Left lobe of liver (tissue), 2 donors: ENCODE measurements around the gene TRIM56. TPM values are rescaled to one million over a fixed set of nuclear protein-coding genes. Genes with fewer than 3 reads are reported as not detected.
"Not testable (repeated sequence)": the region's sequence is repeated elsewhere in the genome, so short reads cannot be mapped to it uniquely, and the experiment has no call there.

Experiments
- ATAC-seq: fragments of 200-7000 bp; cut with Tn5 transposase; one replicate; pipeline ENCODE4 v1.9.1; 2020; ENCODE audit warnings: mild to moderate bottlenecking, moderate library complexity
- DNase-seq: peaks from one replicate; pipeline ENCODE4 v3.0.0-alpha.2; 2020; ENCODE audit warnings: low spot score
- total RNA-seq: library from RNA; stranded (reverse); gene quantifications from one replicate; pipeline ENCODE4 v1.2.1, GENCODE V29; 2021
- donor health status: DM: no; HTN: no; CAD: no; lungs with moderate emphysema.
- donor health status: DM: no; HTN: yes; CAD: no.

The TRIM56 gene
- total RNA-seq, 1 donor from 2014 or later: 23.5 TPM

DNA sequence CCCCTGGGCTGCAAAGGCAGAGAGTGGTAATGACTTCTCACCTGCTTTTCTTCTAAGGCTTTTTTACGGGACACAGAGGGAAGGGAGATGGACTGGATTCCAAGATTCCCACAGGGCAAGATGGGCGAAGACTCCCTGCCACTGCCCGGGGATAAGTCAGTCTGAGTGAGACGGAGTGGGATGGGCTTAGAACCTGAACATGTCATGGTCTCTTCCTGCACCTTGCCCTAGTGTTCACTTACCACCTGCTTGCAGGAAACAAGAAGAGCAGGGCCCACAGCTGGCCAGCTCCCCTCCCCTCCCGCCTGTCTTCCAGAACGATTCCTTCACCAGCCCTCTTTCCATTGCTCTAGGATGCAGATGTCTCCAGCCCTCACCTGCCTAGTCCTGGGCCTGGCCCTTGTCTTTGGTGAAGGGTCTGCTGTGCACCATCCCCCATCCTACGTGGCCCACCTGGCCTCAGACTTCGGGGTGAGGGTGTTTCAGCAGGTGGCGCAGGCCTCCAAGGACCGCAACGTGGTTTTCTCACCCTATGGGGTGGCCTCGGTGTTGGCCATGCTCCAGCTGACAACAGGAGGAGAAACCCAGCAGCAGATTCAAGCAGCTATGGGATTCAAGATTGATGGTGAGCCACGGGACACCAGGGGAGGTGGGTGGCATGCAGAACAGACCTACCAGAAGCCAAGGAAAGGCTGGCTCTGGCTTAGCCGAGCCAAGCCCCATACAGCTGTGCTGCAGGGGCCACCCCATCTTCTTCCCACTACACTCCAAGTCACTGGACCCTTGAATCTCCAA lies 43.0 kb downstream of the TRIM56 start:
- no peak for ATAC-seq
- DNase-seq: no peak

DNA sequence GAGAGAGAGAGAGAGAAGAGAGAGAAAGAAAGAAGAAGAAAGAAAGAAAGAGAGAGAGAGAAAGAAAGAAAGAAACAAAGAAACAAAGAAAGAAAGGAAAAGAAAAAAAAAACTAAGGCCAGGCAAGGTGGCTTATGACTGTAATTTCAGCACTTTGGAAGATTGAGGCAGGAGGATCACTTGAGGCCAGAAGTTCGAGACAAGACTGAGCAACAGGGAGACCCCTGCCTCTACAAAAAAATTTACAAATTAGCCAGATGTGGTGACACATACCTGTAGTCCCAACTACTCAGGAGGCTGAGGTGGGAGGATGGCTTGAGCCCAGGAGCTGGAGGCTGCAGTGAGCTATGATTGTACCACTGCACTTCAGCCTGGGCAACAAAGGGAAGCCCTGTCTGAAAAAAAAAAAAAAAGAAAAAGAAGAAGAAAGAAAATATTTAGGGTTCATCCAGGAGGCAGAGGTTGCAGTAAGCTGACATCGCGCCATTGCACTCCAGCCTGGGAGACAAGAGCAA lies 44.4 kb downstream of the TRIM56 start:
- no peak for DNase-seq
- no peak for ATAC-seq

DNA sequence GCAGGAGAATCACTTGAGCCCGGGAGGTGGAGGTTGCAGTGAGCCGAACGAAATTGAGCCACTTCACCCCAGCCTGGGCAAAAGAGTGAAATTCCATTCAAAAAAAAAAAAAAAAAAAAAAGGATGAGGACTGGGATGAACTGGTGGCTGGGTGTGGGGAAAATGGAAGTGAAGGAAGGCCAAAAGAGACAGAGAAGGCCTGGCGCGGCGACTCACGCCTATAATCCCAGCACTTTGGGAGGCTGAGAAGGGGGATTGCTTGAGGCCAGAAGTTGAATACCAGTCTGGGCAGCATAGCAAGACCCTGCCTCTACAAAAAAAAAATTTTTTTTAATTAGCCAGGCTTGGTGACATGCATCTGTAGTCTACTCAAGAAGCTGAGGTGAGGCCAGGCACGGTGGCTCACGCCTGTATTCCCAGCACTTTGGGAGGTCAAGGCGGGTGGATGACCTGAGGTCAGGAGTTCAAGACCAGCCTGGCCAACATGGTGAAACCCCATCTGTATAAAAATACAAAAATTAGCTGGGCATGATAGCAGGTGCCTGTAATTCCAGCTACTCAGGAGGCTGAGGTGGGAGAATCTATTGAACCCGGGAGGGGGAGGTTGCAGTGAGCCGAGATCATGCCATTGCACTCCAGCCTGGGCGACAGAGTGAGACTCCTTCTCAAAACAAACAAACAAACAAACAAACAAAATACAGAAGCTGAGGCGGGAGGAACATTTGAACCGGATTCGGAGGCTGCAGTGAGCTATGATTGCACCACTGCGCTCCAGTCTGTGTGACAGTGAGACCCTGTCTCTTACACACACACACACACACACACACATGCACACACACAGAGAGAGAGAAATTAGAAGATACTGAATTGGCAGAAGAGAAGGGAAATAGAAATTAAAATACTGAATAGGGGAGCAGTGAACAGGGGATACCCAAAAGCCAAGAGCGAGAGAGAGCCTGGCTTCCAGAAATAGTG lies 47.6 kb downstream of the TRIM56 start:
- DNase-seq, ATAC-seq: not testable (repeated sequence)

DNA sequence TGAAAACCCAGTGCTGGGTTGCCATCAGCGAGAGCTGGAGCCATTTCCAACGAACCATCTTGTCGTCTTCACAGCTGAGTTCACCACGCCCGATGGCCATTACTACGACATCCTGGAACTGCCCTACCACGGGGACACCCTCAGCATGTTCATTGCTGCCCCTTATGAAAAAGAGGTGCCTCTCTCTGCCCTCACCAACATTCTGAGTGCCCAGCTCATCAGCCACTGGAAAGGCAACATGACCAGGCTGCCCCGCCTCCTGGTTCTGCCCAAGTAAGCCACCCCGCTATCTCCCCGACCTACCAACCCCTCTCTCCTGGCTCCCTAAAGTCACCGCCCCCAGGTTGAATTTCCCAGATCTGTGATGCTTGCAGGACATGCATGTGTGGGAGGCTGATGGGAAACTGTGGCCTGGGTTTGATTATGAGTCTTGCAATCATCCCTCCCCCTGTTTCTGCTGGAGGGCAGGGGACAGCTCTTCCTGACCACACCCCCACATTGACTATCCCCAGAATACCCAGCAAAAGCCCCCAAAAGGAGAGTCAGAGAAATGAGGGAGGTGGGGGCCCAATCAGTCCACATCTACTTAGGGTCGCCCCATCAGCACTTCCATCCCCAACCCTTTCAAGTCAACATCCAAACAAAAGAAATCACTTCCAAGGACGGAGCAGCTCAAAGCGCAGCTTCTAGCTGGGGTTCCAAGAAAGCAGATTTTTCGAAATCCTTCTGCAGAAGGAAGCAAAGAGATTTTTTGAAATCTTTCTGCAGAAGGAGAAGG lies 48.5 kb downstream of the TRIM56 start:
- DNase-seq: no peak
- no peak for ATAC-seq

DNA sequence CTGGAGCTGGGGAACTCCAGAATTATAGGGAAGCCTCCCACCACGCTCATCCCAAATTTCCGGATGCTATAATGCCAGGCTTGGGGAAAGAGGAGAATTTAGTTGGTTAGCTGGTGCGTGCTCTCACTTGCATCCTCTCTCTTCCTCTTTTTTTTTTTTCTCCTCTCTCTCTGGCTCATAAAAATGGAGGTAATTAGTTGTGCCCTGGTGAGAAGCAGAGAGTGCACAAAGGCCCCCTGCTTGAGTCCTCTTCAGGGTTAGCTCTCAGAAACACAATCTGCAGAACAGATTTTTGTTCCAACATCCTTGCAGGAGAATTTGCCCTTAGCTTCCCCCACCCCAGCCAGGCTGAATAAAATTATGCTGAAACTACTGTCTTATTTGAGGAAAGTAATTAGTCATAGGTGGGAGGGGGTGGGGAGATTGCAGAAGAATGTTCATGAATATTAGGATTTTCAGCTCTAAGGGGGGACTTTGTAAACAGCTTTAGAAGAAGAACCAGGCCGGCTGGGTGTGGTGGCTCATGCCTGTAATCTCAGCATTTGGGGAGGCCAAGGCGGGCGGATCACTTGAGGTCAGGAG lies 49.2 kb downstream of the TRIM56 start:
- DNase-seq: no peak
- no peak for ATAC-seq

DNA sequence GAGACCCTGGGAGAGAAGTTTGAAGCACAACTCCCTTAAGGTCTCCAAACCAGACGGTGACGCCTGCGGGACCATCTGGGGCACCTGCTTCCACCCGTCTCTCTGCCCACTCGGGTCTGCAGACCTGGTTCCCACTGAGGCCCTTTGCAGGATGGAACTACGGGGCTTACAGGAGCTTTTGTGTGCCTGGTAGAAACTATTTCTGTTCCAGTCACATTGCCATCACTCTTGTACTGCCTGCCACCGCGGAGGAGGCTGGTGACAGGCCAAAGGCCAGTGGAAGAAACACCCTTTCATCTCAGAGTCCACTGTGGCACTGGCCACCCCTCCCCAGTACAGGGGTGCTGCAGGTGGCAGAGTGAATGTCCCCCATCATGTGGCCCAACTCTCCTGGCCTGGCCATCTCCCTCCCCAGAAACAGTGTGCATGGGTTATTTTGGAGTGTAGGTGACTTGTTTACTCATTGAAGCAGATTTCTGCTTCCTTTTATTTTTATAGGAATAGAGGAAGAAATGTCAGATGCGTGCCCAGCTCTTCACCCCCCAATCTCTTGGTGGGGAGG lies 52.5 kb downstream of the TRIM56 start:
- DNase-seq: no peak
- ATAC-seq: peak; percentile 37

DNA sequence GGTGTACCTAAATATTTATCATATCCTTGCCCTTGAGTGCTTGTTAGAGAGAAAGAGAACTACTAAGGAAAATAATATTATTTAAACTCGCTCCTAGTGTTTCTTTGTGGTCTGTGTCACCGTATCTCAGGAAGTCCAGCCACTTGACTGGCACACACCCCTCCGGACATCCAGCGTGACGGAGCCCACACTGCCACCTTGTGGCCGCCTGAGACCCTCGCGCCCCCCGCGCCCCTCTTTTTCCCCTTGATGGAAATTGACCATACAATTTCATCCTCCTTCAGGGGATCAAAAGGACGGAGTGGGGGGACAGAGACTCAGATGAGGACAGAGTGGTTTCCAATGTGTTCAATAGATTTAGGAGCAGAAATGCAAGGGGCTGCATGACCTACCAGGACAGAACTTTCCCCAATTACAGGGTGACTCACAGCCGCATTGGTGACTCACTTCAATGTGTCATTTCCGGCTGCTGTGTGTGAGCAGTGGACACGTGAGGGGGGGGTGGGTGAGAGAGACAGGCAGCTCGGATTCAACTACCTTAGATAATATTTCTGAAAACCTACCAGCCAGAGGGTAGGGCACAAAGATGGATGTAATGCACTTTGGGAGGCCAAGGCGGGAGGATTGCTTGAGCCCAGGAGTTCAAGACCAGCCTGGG lies 53.1 kb downstream of the TRIM56 start:
- DNase-seq: peak; percentile 55
- peak; percentile 84 for ATAC-seq

DNA sequence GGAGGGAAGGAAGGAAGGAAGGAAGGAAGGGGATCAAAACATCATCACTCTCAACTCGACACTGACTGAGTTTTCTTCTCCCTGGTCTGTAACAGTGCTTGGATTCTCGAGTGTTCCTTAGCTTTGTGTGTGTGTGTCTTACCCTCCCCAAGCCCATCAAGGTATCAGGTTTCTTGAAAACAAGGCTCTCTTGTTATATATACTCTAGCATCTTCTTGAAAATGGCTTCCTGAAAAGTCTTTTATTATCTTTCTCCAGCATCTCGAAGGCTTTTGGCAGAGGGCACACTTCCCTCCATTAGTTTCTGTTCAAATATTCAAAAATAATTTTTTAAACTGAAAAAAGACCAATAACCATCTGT lies 55.0 kb downstream of the TRIM56 start:
- DNase-seq: no peak
- no peak for ATAC-seq

DNA sequence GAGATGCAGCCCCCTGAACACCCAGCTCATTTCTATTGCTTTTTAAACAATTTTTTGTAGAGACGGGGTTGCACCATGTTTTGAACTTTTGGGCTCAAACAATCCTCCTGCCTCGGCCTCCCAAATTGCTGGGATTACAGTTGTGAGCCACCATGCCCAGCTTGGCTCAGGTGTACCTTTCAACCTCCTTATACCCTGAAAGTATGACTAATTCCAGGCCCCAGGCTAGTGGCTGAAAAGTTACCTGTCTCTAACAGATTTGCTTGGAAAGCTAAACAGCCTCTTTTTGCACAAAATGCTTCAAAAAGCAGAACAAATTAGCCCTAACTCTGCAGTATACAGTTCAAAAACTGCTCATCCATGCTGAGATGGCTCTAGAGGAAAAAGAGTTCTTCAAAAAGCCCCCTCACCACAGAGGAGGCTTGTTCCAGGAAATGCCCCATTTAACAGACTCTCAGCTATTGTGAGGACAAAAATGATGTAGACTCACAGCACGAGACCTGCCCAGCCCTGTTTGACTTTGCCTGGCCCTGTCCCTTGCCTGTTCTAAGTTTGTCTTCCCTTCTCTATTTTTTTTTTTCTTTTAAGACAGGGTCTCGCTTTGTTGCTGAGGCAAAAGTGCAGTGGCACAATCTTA lies 55.6 kb downstream of the TRIM56 start:
- no peak for ATAC-seq
- no peak for DNase-seq

Other genes with a start within 250 kb of the TRIM56 start
- 10.1 TPM for gene SLC12A9, start 232.8 kb upstream of the TRIM56 start, total RNA-seq
- gene TRIP6, start 218.1 kb upstream of the TRIM56 start, total RNA-seq: 24.6 TPM
- 53.9 TPM for gene SRRT, start 210.4 kb upstream of the TRIM56 start, total RNA-seq
- 1.8 TPM for gene UFSP1, start 195.8 kb upstream of the TRIM56 start, total RNA-seq
- 0.48 TPM for gene ACHE, start 189.6 kb upstream of the TRIM56 start, total RNA-seq
- 9.4 TPM for gene MUC3A, start 135.9 kb upstream of the TRIM56 start, total RNA-seq
- gene MUC12, start 115.9 kb upstream of the TRIM56 start, total RNA-seq: 0.05 TPM
- not detected for gene MUC17, start 65.4 kb upstream of the TRIM56 start, total RNA-seq
- gene SERPINE1, start 41.6 kb downstream of the TRIM56 start, total RNA-seq: 27.5 TPM
- gene AP1S1, start 69.0 kb downstream of the TRIM56 start, total RNA-seq: 26.8 TPM
- gene VGF, start 80.1 kb downstream of the TRIM56 start, total RNA-seq: not detected
- not detected for gene NAT16, start 94.8 kb downstream of the TRIM56 start, total RNA-seq
- gene MOGAT3, start 115.6 kb downstream of the TRIM56 start, total RNA-seq: 12.0 TPM
- gene PLOD3, start 132.1 kb downstream of the TRIM56 start, total RNA-seq: 54.8 TPM
- gene ZNHIT1, start 132.7 kb downstream of the TRIM56 start, total RNA-seq: 115 TPM
- 8.6 TPM for gene CLDN15, start 152.3 kb downstream of the TRIM56 start, total RNA-seq
- gene FIS1, start 159.6 kb downstream of the TRIM56 start, total RNA-seq: 131 TPM
- gene IFT22, start 236.3 kb downstream of the TRIM56 start, total RNA-seq: 7.0 TPM